ENCODE data around the gene DNASE2B. TPM values are rescaled to one million over a fixed set of nuclear protein-coding genes. Genes with fewer than 3 reads are reported as not detected.

The DNASE2B gene
- total RNA-seq, 1 donor from 2014 or later = not detected

DNA sequence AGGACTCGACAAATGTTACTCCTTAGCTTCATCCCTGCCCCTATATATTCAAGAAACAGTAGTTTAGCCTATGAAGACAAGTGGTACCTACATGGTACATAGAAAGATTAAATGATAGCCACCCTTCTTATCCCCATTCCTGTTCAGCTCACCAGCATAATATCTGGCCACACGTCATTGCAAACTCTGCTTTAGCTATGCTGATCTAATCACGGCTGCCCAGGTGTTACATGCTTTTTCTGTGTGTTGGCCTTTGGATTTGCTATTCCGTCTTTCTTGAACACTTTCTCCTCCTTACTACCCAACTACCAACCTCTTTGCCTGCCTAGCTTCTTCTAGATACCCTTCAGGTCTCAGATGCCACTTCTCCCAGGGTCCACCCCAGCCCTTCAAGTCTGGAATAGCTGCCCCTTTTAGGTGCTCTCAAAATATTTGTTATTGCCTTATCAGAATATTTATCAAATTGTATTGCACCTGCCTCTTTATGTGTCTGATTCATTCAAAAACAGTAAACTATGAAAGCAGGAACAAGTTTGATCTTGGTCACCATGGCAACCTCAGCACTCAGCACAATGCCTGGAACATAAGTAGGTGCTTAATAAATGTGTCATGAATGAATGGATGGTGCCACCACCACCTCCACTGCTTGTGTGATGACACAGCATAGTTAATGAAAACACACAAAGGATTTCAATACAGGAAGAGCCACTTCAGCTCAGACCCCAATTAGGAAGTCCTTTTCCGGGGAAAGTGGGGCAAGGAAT is 11.4 kb upstream of the DNASE2B start:
- Histone ChIP-seq H3K9me3 (ENCODE audit: control insufficient read depth in 3 of 3, low read length in 3 of 3) (no peaks in the 10 kb centered on the region), H3K4me1 (ENCODE audit: control insufficient read depth in 3 of 3, insufficient read depth in 3 of 3, low read length in 3 of 3) (no peaks in the 10 kb centered on the region), H3K27ac (ENCODE audit: low read depth, low read length) (no peak overlapping the region), H3K27me3 (ENCODE audit: control insufficient read depth in 3 of 3, insufficient read depth in 3 of 3, low read length in 3 of 3) (no peaks in the 10 kb centered on the region), H3K9ac (ENCODE audit: low read depth in 1 of 3, low read length in 3 of 3) (no peak overlapping the region), H3K4me3 (ENCODE audit: low read length in 3 of 3) (no peak overlapping the region), H3K36me3 (ENCODE audit: control insufficient read depth in 3 of 3, insufficient read depth in 3 of 3, low read length in 3 of 3) (no peaks in the 10 kb centered on the region)

DNA sequence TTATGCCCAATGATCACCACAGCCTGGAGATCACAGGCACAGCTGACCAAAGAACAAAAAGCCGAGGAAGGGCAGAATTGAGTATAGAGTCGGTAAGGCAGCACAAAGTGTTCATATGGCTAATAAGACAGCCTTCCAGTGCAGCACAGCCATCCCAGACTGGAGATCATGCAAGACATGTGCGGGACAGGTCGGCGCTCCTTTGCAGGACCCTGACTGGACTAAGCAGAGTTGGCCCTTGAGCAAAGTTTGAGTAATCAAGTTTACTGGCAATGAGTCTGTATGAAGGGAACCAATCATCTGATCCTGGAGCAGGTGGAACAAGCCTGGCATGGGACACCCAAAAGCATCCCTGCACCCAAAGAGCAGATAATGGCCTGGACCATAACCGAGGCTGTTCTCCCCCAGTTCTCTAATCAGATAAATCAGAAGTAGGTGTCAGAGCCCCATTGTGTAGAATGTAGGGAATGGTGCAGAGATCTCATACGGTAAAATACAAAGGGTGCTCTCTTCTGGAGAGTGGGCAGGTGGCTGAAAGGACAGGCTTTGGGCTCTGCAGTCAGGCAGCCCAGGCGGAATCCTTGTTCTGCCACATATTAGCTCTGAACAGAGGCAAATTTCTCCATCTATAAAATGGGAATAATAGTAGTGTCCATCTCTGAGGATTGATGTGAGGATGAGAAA is 10.7 kb upstream of the DNASE2B start:
- Histone ChIP-seq H3K36me3 (ENCODE audit: control insufficient read depth in 3 of 3, insufficient read depth in 3 of 3, low read length in 3 of 3) (no peaks in the 10 kb centered on the region), H3K27ac (ENCODE audit: low read depth, low read length) (no peak overlapping the region), H3K4me1 (ENCODE audit: control insufficient read depth in 3 of 3, insufficient read depth in 3 of 3, low read length in 3 of 3) (no peaks in the 10 kb centered on the region), H3K4me3 (ENCODE audit: low read length in 3 of 3) (no peak overlapping the region), H3K9me3 (ENCODE audit: control insufficient read depth in 3 of 3, low read length in 3 of 3) (no peaks in the 10 kb centered on the region), H3K27me3 (ENCODE audit: control insufficient read depth in 3 of 3, insufficient read depth in 3 of 3, low read length in 3 of 3) (no peaks in the 10 kb centered on the region), H3K9ac (ENCODE audit: low read depth in 1 of 3, low read length in 3 of 3) (no peak overlapping the region)

DNA sequence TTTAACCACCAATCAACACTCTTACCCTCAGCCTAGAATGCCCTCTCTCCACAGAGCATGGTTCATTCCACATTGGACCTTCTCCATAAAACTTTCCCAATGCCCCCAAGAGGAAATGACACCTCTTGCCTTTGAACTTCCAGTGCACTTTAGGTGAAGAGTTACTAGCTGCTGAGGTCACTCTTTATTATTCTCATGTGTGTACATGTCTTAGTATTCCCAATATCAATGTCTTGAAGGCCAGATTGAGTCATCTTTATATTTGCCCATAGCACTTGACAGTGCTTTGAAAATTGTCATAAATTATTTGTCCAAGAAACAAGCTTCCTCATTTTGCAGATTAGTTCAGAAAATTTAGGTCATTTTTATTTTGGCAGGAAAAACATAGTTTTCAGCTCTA is 8.1 kb upstream of the DNASE2B start:
- Histone ChIP-seq H3K27me3 (ENCODE audit: control insufficient read depth in 3 of 3, insufficient read depth in 3 of 3, low read length in 3 of 3) (no peaks in the 10 kb centered on the region), H3K27ac (ENCODE audit: low read depth, low read length) (no peak overlapping the region), H3K9ac (ENCODE audit: low read depth in 1 of 3, low read length in 3 of 3) (no peak overlapping the region), H3K9me3 (ENCODE audit: control insufficient read depth in 3 of 3, low read length in 3 of 3) (no peaks in the 10 kb centered on the region), H3K4me3 (ENCODE audit: low read length in 3 of 3) (no peak overlapping the region), H3K36me3 (ENCODE audit: control insufficient read depth in 3 of 3, insufficient read depth in 3 of 3, low read length in 3 of 3) (no peaks in the 10 kb centered on the region), H3K4me1 (ENCODE audit: control insufficient read depth in 3 of 3, insufficient read depth in 3 of 3, low read length in 3 of 3) (no peaks in the 10 kb centered on the region)

DNA sequence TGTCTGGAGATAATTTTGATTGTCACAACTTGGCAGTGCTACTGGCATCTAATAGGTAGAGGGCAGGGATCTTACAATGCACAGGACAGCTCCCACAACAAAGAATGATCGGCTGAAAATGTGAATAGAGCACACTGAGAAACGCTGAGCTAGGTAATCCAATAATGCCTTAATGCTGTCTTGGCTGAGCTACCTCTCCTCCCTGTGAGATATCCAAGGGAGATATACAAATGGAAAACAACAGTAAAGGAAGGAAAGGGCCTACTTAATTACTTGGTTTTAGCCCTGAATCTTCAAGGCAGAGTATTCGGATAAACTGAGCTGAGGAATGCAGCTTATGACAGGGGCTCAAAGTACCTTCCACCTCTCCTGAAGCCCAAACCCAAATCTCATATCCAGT is 2.9 kb downstream of the DNASE2B start:
- H3K9ac ChIP-seq (ENCODE audit: low read depth in 1 of 3, low read length in 3 of 3) = no peak overlapping the region
- H3K36me3 ChIP-seq (ENCODE audit: control insufficient read depth in 3 of 3, insufficient read depth in 3 of 3, low read length in 3 of 3) = no peaks in the 10 kb centered on the region
- H3K9me3 ChIP-seq (ENCODE audit: control insufficient read depth in 3 of 3, low read length in 3 of 3) = no peaks in the 10 kb centered on the region
- no peak overlapping the region for H3K4me3 ChIP-seq (ENCODE audit: low read length in 3 of 3)
- H3K27me3 ChIP-seq (ENCODE audit: control insufficient read depth in 3 of 3, insufficient read depth in 3 of 3, low read length in 3 of 3) = no peaks in the 10 kb centered on the region
- no peak overlapping the region for H3K27ac ChIP-seq (ENCODE audit: low read depth, low read length)
- H3K4me1 ChIP-seq (ENCODE audit: control insufficient read depth in 3 of 3, insufficient read depth in 3 of 3, low read length in 3 of 3) = no peaks in the 10 kb centered on the region

DNA sequence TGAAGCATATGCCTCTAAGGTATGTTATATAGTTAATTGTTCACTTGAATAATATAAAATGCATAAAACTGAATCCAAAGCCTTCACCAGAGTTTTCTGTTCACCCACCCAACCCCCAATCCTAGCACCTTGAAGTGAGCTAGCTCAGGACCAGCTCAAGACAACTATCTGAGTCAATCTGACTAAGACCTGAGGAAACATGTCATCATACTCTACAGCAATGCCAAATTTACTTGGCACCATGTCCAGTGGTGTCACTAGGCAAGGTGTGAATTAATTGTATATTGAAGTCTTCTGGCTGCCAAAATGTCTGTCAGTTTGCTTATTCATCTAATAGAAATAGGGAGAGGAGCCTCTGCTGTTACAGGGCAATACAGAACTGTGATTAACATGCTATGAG is 3.8 kb downstream of the DNASE2B start:
- no peaks in the 10 kb centered on the region for H3K9me3 ChIP-seq (ENCODE audit: control insufficient read depth in 3 of 3, low read length in 3 of 3)
- no peak overlapping the region for H3K9ac ChIP-seq (ENCODE audit: low read depth in 1 of 3, low read length in 3 of 3)
- no peaks in the 10 kb centered on the region for H3K36me3 ChIP-seq (ENCODE audit: control insufficient read depth in 3 of 3, insufficient read depth in 3 of 3, low read length in 3 of 3)
- H3K27ac ChIP-seq (ENCODE audit: low read depth, low read length) = no peak overlapping the region
- H3K4me1 ChIP-seq (ENCODE audit: control insufficient read depth in 3 of 3, insufficient read depth in 3 of 3, low read length in 3 of 3) = no peaks in the 10 kb centered on the region
- no peaks in the 10 kb centered on the region for H3K27me3 ChIP-seq (ENCODE audit: control insufficient read depth in 3 of 3, insufficient read depth in 3 of 3, low read length in 3 of 3)
- no peak overlapping the region for H3K4me3 ChIP-seq (ENCODE audit: low read length in 3 of 3)

DNA sequence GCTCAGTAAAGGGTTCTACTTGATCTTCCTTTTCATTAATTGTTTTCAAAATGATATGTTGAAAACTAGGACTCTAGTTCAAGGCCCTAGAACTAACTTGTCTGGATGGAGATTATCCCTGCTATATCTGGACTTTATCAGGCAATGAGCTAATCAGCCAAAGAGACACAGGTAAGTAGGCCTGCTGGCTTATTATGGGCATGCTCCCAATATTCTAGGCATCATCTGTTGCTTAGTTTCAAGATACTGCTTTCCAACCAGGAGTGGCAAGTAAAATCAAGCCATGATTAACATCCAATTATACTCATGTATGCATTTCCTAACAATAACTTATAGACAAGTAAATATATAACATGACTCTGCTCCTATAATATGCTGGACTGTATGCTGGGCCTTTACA is 4.2 kb downstream of the DNASE2B start:
- no peaks in the 10 kb centered on the region for H3K27me3 ChIP-seq (ENCODE audit: control insufficient read depth in 3 of 3, insufficient read depth in 3 of 3, low read length in 3 of 3)
- H3K9me3 ChIP-seq (ENCODE audit: control insufficient read depth in 3 of 3, low read length in 3 of 3) = no peaks in the 10 kb centered on the region
- H3K4me1 ChIP-seq (ENCODE audit: control insufficient read depth in 3 of 3, insufficient read depth in 3 of 3, low read length in 3 of 3) = no peaks in the 10 kb centered on the region
- H3K4me3 ChIP-seq (ENCODE audit: low read length in 3 of 3) = no peak overlapping the region
- no peaks in the 10 kb centered on the region for H3K36me3 ChIP-seq (ENCODE audit: control insufficient read depth in 3 of 3, insufficient read depth in 3 of 3, low read length in 3 of 3)
- H3K27ac ChIP-seq (ENCODE audit: low read depth, low read length) = no peak overlapping the region
- H3K9ac ChIP-seq (ENCODE audit: low read depth in 1 of 3, low read length in 3 of 3) = no peak overlapping the region

DNA sequence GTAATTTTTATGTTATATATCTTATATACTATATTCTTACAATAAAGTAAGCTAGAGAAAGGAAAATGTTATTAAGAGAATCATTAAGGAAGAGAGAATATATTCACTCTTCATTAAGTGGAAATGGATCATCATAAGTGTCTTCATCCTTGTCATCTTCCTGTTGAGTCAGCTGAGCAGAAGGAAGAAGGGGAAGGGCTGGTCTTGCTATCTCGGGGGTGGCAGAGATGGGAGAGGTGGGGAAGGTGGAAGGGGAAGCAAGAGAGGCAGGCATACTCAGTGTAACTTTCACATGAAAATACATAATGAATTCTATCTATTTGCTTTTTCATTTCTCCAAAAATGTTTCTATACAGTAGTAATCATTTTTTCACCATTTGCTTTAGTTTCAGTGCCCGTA is 5.1 kb downstream of the DNASE2B start:
- no peak overlapping the region for H3K9ac ChIP-seq (ENCODE audit: low read depth in 1 of 3, low read length in 3 of 3)
- no peaks in the 10 kb centered on the region for H3K36me3 ChIP-seq (ENCODE audit: control insufficient read depth in 3 of 3, insufficient read depth in 3 of 3, low read length in 3 of 3)
- H3K9me3 ChIP-seq (ENCODE audit: control insufficient read depth in 3 of 3, low read length in 3 of 3) = no peaks in the 10 kb centered on the region
- H3K27ac ChIP-seq (ENCODE audit: low read depth, low read length) = no peak overlapping the region
- H3K4me1 ChIP-seq (ENCODE audit: control insufficient read depth in 3 of 3, insufficient read depth in 3 of 3, low read length in 3 of 3) = no peaks in the 10 kb centered on the region
- no peaks in the 10 kb centered on the region for H3K27me3 ChIP-seq (ENCODE audit: control insufficient read depth in 3 of 3, insufficient read depth in 3 of 3, low read length in 3 of 3)
- no peak overlapping the region for H3K4me3 ChIP-seq (ENCODE audit: low read length in 3 of 3)

DNA sequence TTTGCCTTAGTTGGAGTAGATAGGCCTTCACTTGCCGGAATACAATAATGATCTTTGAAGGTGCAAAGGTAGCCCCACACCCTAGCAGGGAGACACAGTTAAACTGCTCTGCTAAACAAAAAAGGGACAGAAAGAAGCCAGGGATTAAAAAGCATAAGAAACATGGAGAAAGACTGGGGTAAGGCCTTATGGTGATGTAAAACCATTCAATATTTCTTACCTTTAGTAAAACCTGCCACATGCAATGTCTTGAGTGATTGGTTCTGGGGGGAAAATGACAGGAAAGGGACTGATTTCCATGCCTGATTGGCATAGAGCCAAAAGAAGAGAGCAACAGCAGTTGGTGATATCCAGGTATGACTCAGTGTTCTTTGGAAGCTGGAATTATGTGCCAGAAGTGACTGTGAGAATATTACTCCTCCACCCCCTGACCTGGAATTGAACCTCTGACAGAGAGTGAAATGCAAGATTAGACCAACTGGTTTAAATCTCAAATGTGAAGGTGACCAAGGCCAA is 8.1 kb downstream of the DNASE2B start:
- no peak overlapping the region for H3K4me3 ChIP-seq (ENCODE audit: low read length in 3 of 3)
- H3K9me3 ChIP-seq (ENCODE audit: control insufficient read depth in 3 of 3, low read length in 3 of 3) = no peaks in the 10 kb centered on the region
- H3K4me1 ChIP-seq (ENCODE audit: control insufficient read depth in 3 of 3, insufficient read depth in 3 of 3, low read length in 3 of 3) = peaks cover 0 to 2% (median 2%) of the 10 kb centered on the region in 3 donors
- H3K27me3 ChIP-seq (ENCODE audit: control insufficient read depth in 3 of 3, insufficient read depth in 3 of 3, low read length in 3 of 3) = no peaks in the 10 kb centered on the region
- no peaks in the 10 kb centered on the region for H3K36me3 ChIP-seq (ENCODE audit: control insufficient read depth in 3 of 3, insufficient read depth in 3 of 3, low read length in 3 of 3)
- H3K27ac ChIP-seq (ENCODE audit: low read depth, low read length) = no peak overlapping the region
- no peak overlapping the region for H3K9ac ChIP-seq (ENCODE audit: low read depth in 1 of 3, low read length in 3 of 3)

DNA sequence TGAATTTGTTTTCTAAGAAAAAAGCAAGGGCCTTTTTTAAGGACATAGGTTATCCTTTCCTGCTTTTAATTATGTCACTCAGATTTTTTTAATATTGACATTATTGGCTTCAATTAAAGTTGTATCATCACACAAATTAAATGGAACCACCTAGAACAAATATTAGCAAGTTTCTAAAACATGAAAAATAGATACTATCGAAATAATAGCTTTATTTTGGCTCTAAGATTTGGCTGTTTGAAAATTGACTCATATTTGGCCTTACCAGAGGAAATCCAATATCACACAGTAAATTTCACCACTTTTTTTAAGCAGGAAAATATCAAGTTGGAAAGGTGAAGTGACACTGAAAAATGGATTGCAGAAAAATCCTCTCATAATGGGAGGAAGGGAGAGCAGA is 9.2 kb downstream of the DNASE2B start:
- Histone ChIP-seq H3K27me3 (ENCODE audit: control insufficient read depth in 3 of 3, insufficient read depth in 3 of 3, low read length in 3 of 3) (no peaks in the 10 kb centered on the region), H3K4me1 (ENCODE audit: control insufficient read depth in 3 of 3, insufficient read depth in 3 of 3, low read length in 3 of 3) (peaks cover 0 to 2% (median 2%) of the 10 kb centered on the region in 3 donors), H3K4me3 (ENCODE audit: low read length in 3 of 3) (no peak overlapping the region), H3K9me3 (ENCODE audit: control insufficient read depth in 3 of 3, low read length in 3 of 3) (no peaks in the 10 kb centered on the region), H3K9ac (ENCODE audit: low read depth in 1 of 3, low read length in 3 of 3) (no peak overlapping the region), H3K36me3 (ENCODE audit: control insufficient read depth in 3 of 3, insufficient read depth in 3 of 3, low read length in 3 of 3) (no peaks in the 10 kb centered on the region), H3K27ac (ENCODE audit: low read depth, low read length) (no peak overlapping the region)

DNA sequence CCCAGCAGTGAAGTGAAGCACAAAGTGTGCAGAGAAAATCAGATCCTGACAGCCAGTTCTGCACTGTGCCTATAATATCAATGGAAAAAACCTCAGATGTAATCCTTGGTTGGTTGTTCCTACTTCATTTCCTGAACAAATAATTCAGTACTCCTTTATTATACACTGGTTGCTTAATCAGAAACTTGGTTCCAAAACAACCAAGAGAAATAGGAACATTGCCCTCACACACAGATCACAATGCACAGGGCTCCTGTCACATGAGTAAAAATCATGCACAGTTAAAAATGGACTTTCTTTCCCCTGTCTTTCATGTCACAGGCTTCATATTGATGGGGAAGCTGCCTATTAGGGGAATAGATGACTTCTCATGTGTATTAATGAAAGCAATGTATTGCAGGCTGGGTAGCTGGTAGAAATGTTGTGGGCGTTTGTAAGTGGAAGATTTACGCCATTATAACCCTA is 9.7 kb downstream of the DNASE2B start:
- H3K4me3 ChIP-seq (ENCODE audit: low read length in 3 of 3) = no peak overlapping the region
- no peaks in the 10 kb centered on the region for H3K9me3 ChIP-seq (ENCODE audit: control insufficient read depth in 3 of 3, low read length in 3 of 3)
- H3K27me3 ChIP-seq (ENCODE audit: control insufficient read depth in 3 of 3, insufficient read depth in 3 of 3, low read length in 3 of 3) = no peaks in the 10 kb centered on the region
- H3K36me3 ChIP-seq (ENCODE audit: control insufficient read depth in 3 of 3, insufficient read depth in 3 of 3, low read length in 3 of 3) = no peaks in the 10 kb centered on the region
- H3K4me1 ChIP-seq (ENCODE audit: control insufficient read depth in 3 of 3, insufficient read depth in 3 of 3, low read length in 3 of 3) = peaks cover 0 to 5% (median 2%) of the 10 kb centered on the region in 3 donors
- H3K27ac ChIP-seq (ENCODE audit: low read depth, low read length) = no peak overlapping the region
- no peak overlapping the region for H3K9ac ChIP-seq (ENCODE audit: low read depth in 1 of 3, low read length in 3 of 3)
